GM12878 (cell line): ENCODE data around the gene SMIM1. TPM values are rescaled to one million over a fixed set of nuclear protein-coding genes. Genes with fewer than 3 reads are reported as not detected.

Experiments
- ATAC-seq: fragments of 200-7000 bp; cut with Tn5 transposase; 3 replicates; pipeline ENCODE4 v1.9.1; 2020; ENCODE audit warnings: mild to moderate bottlenecking, moderate library complexity
- BruUV-seq: library from RNA; stranded (reverse); fragments of 400-500 nt; replicated peaks from 2 replicates; lab custom pipeline; 2021; lab: Mats Ljungman, UMichigan
- CTCF ChIA-PET: fragments of 300-600 bp; sonication (Branson Sonifier 250); formaldehyde crosslinking; extraction: SDS; loops from one replicate; lab custom pipeline; 2021; ENCODE audit warnings: inconsistent platforms; lab: Yijun Ruan, JAX
- POLR2A ChIA-PET: fragments of 350-600 bp; formaldehyde crosslinking; extraction: SDS; loops from one replicate; lab custom pipeline; 2021; ENCODE audit warnings: inconsistent platforms; lab: Charles Lee
- RAD21 ChIA-PET: fragments of 300-600 bp; sonication (Branson Sonifier 250); formaldehyde crosslinking; loops from one replicate; lab custom pipeline; 2023; ENCODE audit warnings: antibody characterized with exemption; ENCODE audit not compliant: unreplicated experiment; lab: Charles Lee
- SMC1A ChIA-PET: fragments of 300-600 bp; sonication (Branson Sonifier 250); formaldehyde crosslinking; loops from one replicate; lab custom pipeline; 2023; ENCODE audit not compliant: unreplicated experiment, uncharacterized antibody; lab: Charles Lee
- DNase-seq: peaks from one replicate; pipeline ENCODE4 v3.0.0-alpha.2; 2011; ENCODE audit warnings: low read depth, low spot score
- FAIRE-seq: peaks from 3 replicates; lab custom pipeline; 2011; peaks lifted over from hg19 to GRCh38; lab: Jason Lieb, UNC
- H2AFZ ChIP-seq: 2 replicates; pipeline ENCODE4 v1.6.0; 2011; ENCODE audit warnings: low read depth, low read length, control low read depth; ENCODE audit not compliant: control insufficient read depth
- H3K27ac ChIP-seq: 2 replicates; pipeline ENCODE4 v1.5.1; 2011; ENCODE audit warnings: control low read depth; ENCODE audit not compliant: control insufficient read depth, insufficient read depth
- H3K27me3 ChIP-seq, 2 experiments: replicated peaks in 1 of 2; 2 replicates each; pipeline versions ENCODE4 v1.6.0 to v1.6.1; 2011; ENCODE audit warnings: low read length in 1 of 2; ENCODE audit not compliant: control insufficient read depth in 2 of 2, insufficient read depth in 2 of 2
- H3K36me3 ChIP-seq, 2 experiments: 2 replicates each; pipeline ENCODE4 v1.5.1; 2011; ENCODE audit warnings: low read length in 1 of 2; ENCODE audit not compliant: control insufficient read depth in 2 of 2, insufficient read depth in 2 of 2
- H3K4me1 ChIP-seq: 2 replicates; pipeline ENCODE4 v1.6.1; 2011; ENCODE audit warnings: mild to moderate bottlenecking, low read length, moderate library complexity, mixed read lengths; ENCODE audit not compliant: control insufficient read depth, insufficient read depth
- H3K4me2 ChIP-seq: 2 replicates; pipeline ENCODE4 v1.6.0; 2011; ENCODE audit warnings: control low read depth; ENCODE audit not compliant: control insufficient read depth, insufficient read depth
- H3K4me3 ChIP-seq: fragments of 200-600 bp; sonication (generic); 2 replicates; pipeline ENCODE4 v1.5.1; 2016
- H3K79me2 ChIP-seq: 2 replicates; pipeline ENCODE4 v1.6.0; 2011; ENCODE audit warnings: low read length; ENCODE audit not compliant: control insufficient read depth, insufficient read depth
- H3K9ac ChIP-seq: 2 replicates; pipeline ENCODE4 v1.8.0; 2011; ENCODE audit warnings: low read length, control low read depth, mixed read lengths; ENCODE audit not compliant: control insufficient read depth, insufficient read depth
- H3K9me3 ChIP-seq: replicated peaks from 3 replicates; pipeline ENCODE4 v1.5.1; 2011; ENCODE audit warnings: mild to moderate bottlenecking, low read length; ENCODE audit not compliant: control insufficient read depth, insufficient read depth
- H4K20me1 ChIP-seq: 2 replicates; pipeline ENCODE4 v1.6.0; 2011; ENCODE audit not compliant: control insufficient read depth, insufficient read depth
- CEBPZ ChIP-seq: fragments of 150-350 bp; IDR thresholded peaks from 2 replicates; pipeline ENCODE4 v1.6.1; 2016; ENCODE audit warnings: low read depth, low read length
- ETV6 ChIP-seq, 2 experiments: fragments of 450-650 bp in 1 of 2; IDR thresholded peaks in 1 of 2; conservative IDR thresholded peaks in 1 of 2; 2 replicates each; pipeline ENCODE4 v1.6.1; 2014; ENCODE audit warnings: antibody characterized with exemption in 1 of 2, borderline replicate concordance in 1 of 2, low read depth in 1 of 2, mild to moderate bottlenecking in 1 of 2, moderate library complexity in 1 of 2
- HDAC2 ChIP-seq: fragments of 200-600 bp; sonication (generic); IDR thresholded peaks from 2 replicates; pipeline ENCODE4 v1.6.1; 2017
- IRF4 ChIP-seq: IDR thresholded peaks from 2 replicates; pipeline ENCODE4 v1.6.1; 2011; ENCODE audit warnings: low read depth, low read length
- STAT1 ChIP-seq: fragments of 450-650 bp; conservative IDR thresholded peaks from 2 replicates; pipeline ENCODE4 v1.6.1; 2014; ENCODE audit warnings: antibody characterized with exemption, mild to moderate bottlenecking
- USF1 ChIP-seq: IDR thresholded peaks from 2 replicates; pipeline ENCODE4 v1.6.1; 2011; ENCODE audit warnings: borderline replicate concordance, low read depth, mild to moderate bottlenecking, moderate library complexity, mixed read lengths, low read length; ENCODE audit not compliant: insufficient read depth; ENCODE audit errors: extremely low read length
- WGBS: methylation state at CpG from one replicate; pipeline ENCODE4 v1.1.6; 2016; ENCODE audit warnings: low lambda C conversion rate; ENCODE audit not compliant: insufficient replicate concordance, insufficient coverage; ENCODE audit errors: missing lambda C conversion rate; 5-methylcytosine and 5-hydroxymethylcytosine counted together
- in situ Hi-C: fragments of 300-500 bp; cut with MboI; formaldehyde crosslinking; loops from 9 replicates; pipeline ENCODE4 v1.14.3; 2018; ENCODE audit warnings: mixed read lengths
- intact Hi-C: fragments of 100-400 bp; cut with micrococcal nuclease; formaldehyde crosslinking; loops from one replicate; pipeline ENCODE4 v1.14.2; 2022; ENCODE audit not compliant: unreplicated experiment
- polyA plus RNA-seq, 11 experiments: library from polyadenylated mRNA; depleted of rRNA in 4 of 11; unstranded in 6 of 11; stranded (reverse) in 5 of 11; fragments of >200 nt; fragmentation: Nextera tagmentation in 4 of 11; fragmentation: Illumina TruSeq in 1 of 11; extraction: Ambion mirVana in 4 of 11; extraction: Trizol in 1 of 11; gene quantifications; 1 replicate in 1 of 11; 2 replicates in 10 of 11; pipeline versions ENCODE4 v1.2.1 to v1.2.3, GENCODE V29; 2011 to 2016; ENCODE audit warnings: inconsistent platforms in 2 of 11, missing spikeins in 2 of 11, low read depth in 1 of 11
- total RNA-seq, 4 experiments: library from RNA; depleted of rRNA in 3 of 4; stranded (reverse); fragments of >200 nt in 3 of 4; fragmentation: Illumina TruSeq in 1 of 4; extraction: Trizol in 1 of 4; gene quantifications; 2 replicates each; pipeline versions ENCODE4 v1.2.1 to v1.2.3, GENCODE V29; 2013 to 2021

SMIM1 gene
- total and polyA plus RNA-seq, 10 of the 15 experiments (the other 5 are each of a cell fraction or from before 2014, with no cell fraction given): 0.30 to 0.37 TPM; not detected in 8

GRCh38 chr1:3771108-3772026 lies 1.2 kb upstream of the SMIM1 start:
- no peaks in the 10 kb centered on the region for H4K20me1 ChIP-seq
- FAIRE-seq (no peak), ATAC-seq (no peak), DNase-seq (no peak)
- ChIA-PET CTCF (interaction anchor here (1.4 kb wide), 1 partner anchor 23 kb away, joined by 4 read pairs; no protein-coding TSS in a partner anchor), RAD21 (no interaction called here), SMC1A (no interaction called here), POLR2A (no interaction called here)
- peak overlapping the region; percentile 4; the same call in 1 of the 2 replicates for H3K9ac ChIP-seq
- TF ChIP-seq STAT1: no peak
- TF ChIP-seq ETV6 (conservative IDR thresholded peaks at IDR 0.05 in 1 of 2, IDR thresholded peaks at IDR 0.05 in 1 of 2; ENCODE audit: borderline replicate concordance in 1 of 2, low read depth in 1 of 2): no peak
- no peak for TF ChIP-seq CEBPZ
- TF ChIP-seq USF1: no peak
- no peak for TF ChIP-seq IRF4
- TF ChIP-seq HDAC2: no peak
- H3K36me3 ChIP-seq: no peaks in the 10 kb centered on the region
- peak overlapping the region; percentile 6; the same call in 1 of the 2 replicates for H2AFZ ChIP-seq
- in situ Hi-C loops (no loop called here), intact Hi-C loops (no loop called here)
- no peaks in the 10 kb centered on the region for H3K79me2 ChIP-seq
- peak overlapping the region; percentile 94 for H3K4me2 ChIP-seq
- no peaks in the 10 kb centered on the region; a peak in 1 of 4 replicates for H3K27me3 ChIP-seq
- no TSS peak for BruUV-seq
- H3K4me3 ChIP-seq: peak overlapping the region; percentile 72
- no peak overlapping the region for H3K27ac ChIP-seq
- 65% methylated on average over 32 of the region's 32 CpGs for WGBS
- H3K9me3 ChIP-seq: no peaks in the 10 kb centered on the region
- H3K4me1 ChIP-seq: peaks cover 15% of the 10 kb centered on the region
